Activated CD8-positive, alpha-beta memory T cell treated with anti-CD3 and anti-CD28 coated beads, Interleukin-2, amount 50 U/mL, for 24 hours (primary cell): ENCODE measurements around the gene NMT2.

Experiments
- DNase-seq: peaks from one replicate; pipeline ENCODE4 v3.0.0-alpha.2; 2020; ENCODE audit errors: extremely low read depth

Gene NMT2

DNA sequence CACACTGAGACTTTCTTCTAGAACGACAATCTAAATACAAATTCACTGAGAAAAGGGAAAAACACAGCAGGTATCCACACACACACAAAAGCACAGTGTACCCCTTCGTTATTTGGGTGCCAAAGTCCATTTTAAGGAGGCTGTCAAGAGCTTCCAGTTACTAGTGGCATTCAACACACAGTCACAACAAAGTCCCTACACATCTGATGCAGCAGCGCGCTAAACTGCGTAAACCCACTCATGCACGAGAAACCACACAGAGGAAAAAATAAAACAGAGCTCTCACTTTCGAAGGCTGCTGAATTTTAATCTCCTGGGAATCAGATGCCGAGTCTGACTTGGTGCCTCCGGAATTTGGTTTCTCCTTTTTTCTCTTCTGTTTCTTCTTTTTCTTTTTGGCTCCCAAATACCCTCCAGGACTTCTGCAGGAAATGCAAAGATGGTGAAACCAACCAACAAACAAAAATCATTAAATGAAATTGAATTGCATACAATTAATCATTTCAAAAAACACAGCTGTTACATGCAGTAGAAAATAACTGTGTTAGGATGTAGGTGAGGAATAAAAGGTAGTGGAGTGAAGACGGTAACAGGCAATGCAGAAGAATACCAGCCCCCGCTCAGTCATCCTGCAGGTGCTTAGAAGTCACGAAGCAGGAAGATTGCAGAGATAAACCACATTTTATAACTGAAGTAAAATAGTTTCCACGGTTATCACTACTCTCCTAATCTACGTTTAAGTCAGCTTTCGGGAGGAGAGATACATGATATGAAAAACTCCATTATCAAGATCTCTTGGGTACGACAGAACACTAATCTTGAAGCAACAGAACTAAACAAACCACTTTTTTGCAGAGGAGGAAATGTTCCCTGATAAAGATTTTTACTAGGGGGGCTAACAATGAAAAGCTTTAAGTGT, 27.1 kb downstream of the NMT2 start:
- DNase-seq, result no peak

DNA sequence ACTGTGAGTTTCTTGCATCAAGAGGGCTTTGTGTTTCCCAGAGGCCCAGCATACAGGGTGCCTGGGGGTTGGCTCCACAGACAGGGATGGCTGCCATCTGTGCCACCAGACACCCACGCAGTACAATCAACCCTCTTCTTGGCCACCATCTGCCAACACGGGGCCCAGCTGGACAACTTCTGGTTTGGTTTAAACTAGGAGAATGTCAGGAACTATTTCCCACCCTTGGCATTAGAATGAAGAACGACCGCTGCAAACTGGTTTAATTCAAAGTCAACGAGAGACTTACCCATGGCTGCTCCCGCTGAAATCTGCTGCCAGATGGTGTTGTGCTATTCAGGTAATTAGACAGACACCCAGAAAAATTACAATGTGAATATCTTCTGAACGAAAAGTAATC, 27.8 kb downstream of the NMT2 start:
- no peak for DNase-seq

DNA sequence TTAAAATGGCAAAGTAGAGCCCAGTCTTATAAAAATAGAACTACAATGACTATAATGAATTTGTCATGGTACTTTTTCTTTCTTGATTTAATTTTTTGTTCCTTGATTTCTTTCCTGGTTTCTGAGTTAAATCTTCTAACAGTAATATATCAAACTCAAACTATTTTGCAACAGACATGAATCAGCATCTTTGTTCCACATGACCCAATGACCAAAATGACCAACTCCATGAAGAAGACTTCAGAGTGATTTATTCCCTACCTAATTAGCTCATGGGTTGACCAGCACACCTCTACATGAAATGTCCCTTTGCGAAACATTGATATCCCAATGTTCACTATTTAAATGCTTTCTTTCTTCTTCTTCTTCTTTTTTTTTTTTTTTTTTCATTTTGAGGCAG, 30.9 kb downstream of the NMT2 start:
- no peak for DNase-seq

DNA sequence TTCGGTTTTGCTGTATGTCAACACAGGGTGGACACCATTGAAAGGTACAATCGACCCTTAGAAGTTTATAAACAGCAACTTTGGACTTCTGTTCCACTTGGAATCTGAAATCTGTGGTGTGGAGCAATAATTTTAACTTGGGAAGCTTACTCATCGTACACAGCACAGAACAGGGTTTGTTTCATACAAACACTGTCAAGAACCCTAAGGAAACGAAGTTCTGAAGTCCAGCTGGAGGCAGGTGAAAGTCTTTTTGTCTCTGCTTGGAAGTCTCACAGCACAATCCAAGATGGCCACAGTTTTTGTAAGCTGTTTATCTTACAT, 31.5 kb downstream of the NMT2 start:
- no peak for DNase-seq

DNA sequence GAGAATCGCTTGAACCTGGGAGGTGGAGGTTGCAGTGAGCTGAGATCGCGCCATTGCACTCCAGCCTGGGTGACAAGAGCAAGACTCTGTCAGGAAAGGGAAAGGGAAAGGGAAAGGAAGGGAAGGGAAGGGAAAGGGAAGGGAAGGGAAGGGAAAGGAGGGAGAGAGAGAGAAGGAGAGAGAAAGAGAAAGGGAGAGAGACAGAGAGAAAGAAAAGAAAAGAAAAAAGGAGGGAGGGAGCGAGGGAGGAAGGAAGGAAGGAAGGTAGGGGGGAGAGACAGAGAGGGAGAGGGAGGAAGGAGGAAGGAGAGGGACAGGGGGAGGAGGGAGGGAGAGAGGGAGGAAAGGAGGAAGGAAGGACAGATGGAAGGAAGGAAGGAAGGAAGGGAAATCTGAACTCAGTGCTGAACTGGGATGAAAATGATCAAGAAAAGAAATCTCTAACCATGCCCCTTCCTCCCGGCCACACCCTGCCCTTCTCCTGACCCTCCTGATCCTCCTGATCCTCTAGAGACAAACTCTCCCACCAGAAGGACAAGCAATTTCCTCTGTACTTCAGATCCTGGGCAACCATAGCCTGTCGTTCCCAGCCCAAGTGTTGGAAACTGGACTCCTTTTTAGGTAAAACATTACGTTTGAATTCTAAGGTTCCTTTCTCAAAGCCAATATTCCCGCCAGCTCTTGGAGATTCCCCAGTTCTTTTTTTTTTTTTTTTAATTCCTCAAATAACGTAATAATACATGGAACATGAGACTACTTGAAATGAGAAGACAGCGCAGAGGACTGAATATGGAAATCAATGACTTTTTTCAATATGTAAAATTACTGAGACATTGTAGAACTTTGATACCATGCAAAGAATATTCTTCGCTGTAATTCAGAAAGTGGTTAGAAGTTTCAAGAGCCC, 32.1 kb downstream of the NMT2 start:
- no peak for DNase-seq

DNA sequence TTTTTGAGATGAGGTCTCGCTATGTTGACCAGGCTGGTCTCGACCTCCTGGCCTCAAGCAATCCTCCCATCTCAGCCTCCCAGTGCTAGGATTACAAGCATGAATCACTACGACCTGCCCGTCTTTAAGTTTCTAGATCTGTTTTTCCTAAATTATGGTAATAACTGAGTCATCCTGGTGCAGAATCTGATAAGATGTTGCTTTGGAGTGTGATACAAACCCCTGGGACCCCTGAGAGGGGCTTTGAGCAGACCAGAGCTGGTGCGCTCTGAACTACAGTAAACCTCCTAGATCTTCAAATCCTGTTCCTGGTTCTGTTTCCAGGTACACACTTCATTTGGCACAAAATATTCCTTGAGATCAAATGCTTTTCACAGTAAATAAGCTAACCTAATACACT, 37.2 kb downstream of the NMT2 start:
- no peak for DNase-seq

DNA sequence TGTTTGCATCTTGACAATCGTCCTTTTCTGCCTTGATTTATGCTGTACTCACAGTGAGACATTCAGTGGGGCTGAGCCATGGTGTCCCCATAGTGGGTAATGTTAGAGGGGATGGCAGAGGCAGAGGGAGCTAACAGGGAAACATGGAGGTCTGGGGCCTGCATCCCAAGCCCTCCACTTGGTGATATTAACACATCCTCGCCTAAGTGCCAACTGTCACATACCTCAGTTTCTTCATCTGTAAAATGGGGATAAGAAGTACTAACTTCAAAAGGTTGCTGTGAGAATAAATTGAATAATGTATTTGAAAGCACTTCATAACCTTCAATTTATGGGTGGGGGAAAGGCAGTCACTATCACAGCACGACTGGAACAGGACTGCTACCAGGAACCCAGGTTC, 43.6 kb downstream of the NMT2 start:
- DNase-seq, result no peak

DNA sequence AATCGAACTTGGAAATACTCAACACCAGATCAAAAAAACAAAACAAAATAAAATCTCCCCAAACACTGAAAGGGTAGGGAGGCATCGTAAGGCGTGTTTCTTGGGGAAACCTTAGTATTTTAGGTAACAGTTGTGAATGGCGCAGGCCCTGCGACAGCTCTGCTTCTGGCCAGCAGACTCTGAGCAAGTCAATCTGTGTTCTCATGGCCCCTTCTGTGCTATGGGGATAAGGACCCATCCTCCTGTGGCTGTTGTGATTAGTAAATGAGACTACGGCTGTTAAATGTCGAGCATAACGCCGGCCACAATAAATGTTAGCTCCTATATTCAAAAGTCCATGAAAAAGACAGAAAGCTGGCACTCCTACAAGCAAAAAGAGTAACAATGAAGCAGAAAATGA, 44.3 kb downstream of the NMT2 start:
- no peak for DNase-seq

DNA sequence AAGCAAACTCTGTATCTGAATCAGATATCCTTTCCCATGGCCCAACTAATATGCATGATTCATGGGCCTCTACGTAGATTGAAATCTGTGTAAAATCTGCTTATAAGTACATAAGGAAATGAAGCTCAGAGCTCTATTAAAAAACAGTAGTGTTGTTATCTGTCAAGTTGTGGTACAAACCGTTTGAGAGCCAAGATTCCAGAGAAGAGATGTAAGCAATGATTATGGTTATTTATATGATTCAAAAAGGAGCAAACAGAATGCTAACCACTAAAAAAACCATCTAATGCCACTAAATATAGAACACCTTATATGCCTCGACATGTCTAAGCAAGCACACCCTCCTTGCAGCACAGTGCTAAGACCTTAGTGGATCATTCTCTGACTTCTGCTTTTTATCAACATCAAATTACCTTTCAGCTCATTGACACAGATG, 44.7 kb downstream of the NMT2 start:
- DNase-seq, result no peak

DNA sequence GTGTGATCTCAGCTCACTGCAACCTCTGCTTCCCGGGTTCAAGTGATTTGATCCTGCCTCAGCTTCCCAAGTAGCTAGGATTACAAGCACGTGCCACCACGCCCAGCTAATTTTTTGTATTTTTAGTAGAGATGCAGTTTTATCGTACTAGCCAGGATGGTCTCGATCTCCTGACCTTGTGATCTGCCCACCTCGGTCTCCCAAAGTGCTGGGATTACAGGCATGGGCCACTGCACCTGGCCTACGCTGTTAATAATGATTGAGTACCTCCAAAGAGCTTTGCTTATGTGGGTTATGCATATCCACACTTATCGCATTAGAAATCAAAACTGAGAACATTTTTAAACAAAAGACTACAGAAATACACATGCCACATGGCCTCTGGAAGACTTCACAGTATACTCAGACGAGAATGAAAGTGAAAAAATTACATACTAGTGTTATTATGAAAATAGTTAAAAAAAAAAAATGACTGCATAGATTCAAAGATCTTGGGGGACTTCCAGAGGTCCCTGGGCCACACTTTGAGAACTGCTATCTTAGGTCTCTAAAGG, 45.9 kb downstream of the NMT2 start:
- DNase-seq, result no peak

DNA sequence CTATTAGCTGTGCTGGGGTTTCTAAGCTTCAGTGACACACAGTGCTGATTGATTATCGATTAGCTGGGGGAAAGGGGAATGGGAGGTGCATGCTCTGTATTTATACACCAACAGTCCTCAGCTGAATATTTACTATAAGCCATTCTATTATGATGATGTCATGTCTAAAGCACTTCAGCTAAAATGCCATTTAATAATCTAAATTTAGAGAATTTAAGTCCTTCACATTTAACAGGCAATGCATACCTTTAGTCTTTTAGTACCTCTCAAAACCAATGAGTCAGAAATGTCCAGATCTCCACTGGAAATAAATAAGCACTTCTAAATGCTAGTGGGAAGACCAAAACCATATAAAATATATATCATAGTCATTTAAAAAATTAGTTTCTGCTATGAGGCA, 46.8 kb downstream of the NMT2 start:
- DNase-seq, result no peak

DNA sequence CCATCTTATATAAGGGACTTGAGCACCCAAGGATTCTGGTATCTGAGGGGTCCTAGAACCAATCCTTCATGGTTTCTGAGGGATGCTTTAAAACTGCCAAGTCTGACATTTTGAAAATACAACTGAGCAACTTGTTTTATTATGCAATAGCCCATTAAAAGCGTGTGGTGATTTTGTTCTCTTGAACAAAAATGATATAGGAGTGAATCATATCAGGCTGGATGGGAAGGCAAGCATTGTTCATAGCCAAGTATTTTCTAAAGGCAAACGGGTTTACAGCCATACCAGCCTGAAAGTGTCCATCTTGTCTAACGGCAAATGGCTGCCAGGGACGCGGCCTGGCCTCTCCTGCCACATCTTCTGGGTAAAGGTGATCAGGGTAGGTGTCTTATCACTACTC, 48.0 kb downstream of the NMT2 start:
- DNase-seq, result no peak

DNA sequence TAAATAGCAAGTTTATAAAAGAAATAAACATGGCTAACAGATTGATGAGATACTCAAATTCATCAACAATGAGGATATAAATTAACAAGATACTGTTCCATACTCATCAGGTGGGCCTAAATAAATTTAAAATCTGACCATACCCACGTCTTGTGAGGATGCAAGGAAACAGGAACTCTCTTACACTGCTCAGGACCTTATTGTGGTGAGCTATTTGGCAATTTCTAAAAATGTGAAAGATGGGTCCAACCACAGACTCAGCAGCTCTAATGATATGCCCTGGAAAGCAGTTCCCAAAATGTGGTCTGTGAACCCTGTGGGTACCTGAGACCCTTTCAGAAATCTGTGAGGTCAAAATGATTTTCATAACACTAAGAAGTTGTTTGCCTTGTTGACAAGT, 49.9 kb downstream of the NMT2 start:
- no peak for DNase-seq

DNA sequence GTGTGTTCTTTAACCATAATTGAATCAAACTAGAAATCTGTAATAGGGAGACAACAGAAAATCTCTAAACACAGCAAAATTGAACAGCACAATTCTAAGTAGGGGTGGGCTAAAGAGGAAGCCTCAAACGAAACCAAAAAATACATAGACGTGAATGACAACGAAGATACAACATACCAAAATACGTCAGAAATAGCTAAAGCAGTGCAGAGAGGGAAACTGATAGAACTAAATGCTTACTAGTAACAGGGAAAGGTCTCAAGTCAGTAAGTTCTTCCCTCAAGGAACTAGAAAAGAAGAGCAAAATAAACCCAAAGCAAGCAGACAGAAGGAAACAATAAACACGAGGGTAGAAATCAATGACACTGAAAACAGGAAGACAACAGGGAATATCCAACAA, 52.3 kb downstream of the NMT2 start:
- no peak for DNase-seq

DNA sequence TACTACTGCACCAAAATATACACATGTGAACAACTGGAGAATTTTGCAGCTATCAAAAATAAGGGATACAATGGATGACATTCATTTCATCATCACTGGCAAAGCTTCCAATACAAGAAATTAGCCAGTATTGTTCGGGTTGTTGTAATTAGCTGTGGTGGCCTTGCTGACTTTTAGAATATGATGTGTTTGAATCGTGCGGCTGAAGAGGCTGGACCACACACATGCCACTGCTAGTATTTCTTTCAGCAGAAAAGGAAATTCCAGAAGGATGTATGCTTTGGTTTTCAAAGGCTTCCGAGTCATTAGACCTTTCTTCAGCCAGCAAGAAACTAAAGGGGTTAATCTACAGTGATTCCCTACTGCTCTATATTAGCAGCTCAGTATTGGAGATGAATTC, 54.7 kb downstream of the NMT2 start:
- DNase-seq, result no peak

DNA sequence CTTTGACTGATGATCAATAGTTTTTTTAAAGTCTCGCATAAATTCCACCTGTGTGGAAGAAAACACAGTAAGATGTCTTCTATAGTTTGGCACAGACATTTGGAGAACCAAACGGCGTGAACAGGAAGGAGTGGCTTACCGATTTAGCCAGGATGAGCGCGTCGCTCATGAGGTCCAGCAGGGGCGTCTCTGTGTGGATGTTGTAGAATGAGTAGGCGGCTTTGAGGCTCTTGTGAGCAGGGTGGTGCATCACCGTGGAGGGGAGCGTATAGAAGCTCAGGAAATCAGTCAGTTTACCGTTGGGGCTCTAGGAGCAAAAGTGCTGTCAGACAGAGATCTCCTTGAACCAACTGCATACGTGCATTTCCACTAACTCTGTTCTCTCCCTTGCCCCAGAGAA, 55.8 kb downstream of the NMT2 start:
- no peak for DNase-seq

DNA sequence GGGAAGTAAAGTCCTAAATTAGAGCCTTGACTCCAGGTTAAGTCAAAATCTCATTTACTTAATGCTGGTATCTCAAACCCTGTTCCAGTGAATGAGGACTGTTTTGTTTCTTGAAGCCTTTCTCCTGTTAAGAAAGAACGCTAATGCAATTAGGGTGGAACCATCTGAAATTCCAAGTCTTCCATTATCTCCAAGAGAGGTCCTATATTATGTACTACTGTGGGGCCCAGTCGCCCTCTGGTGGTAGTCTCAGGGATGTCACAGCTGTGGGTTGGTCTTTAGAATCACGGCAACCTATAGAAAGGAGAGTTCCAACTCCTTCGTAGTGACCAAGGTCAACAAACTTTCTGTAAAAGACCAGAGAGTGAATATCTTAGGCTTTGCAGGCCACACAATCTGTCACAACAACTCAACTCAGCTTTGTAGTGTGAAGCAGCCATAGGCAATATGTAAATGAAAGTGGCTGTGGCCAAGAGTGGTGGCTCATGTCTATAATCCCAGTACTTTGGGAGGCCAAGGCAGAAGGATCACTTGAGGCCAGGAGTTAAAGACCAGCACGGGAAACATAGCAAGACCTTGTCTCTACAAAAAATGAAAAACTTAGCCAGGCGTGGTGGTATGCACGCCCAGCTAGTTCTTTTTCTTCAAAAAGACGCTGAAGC, 62.0 kb downstream of the NMT2 start:
- DNase-seq, result peak; percentile 27

DNA sequence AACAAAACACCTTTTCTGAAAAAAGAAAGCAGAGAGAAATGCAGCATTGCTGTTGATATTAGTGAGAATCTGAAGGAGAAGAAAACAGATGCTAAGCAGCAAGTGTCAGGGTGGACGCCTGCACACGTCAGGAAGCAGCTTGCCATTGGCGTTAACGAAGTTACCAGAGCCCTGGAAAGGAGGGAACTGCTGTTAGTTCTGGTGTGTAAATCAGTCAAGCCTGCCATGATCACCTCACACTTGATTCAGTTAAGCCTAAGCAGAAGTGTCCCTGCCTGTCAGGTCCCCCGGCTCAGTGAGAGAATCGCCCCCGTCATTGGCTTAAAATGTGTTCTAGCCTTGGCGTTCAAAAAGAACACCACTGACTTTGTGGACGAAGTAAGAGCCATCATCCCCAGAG, 65.0 kb downstream of the NMT2 start:
- DNase-seq, result no peak

DNA sequence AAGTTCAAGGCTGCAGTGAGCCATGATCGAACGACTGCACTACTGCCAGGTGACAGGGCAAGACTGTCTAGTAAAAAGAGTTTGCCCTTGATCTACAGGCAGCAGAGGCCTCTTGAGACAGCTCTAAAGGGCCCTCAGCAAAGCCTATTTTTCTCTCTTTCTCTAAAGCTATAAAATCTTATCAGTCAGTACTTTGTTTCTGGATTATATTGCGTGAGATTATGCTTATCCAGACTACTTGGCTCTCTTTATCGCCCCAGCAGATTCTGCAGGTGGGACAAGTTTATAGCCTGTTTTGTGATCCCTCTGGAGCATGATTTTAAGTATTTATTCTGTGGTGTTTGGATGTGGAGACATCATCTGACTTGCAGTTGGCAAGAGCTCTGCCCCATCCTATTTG, 68.6 kb downstream of the NMT2 start:
- no peak for DNase-seq

DNA sequence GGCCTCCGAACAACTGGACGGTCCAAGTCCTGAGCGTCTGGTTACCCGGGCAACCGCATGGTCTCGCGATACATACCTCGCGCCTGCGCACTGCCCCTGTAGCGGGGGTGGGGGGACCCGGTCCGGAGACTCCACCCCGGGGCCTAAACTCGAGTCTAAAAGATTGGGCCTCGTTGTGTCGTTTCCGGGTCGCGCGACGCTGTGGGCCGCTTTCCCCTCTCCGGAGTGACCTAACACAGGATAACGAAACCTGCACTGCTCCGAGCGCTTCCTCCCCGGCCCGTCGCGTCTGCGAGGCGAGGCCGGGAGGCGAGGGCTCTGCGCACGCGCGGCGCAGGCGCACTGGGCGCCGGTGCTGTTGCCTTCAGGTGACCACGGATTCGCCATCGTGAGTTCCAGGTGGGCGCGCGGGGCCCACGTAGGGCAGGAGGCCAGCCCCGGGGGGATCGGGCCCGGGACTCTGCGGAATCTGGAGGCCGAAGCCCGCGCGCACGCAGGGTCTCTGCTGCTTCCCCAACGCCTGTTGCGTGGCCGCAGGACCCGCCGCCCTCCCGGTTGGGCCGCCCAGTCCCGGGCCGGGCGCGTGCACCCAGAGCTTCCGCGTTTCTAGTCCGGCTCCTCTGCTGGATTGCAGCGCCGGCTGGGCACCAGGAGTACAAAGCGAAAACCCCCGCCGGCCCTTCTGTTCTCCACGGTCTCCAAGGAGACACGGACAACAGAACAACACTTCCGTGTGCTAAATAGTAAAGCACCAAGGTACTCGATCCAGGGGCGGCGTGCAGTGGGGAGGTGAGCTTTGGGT, 71.3 kb downstream of the NMT2 start, which contains the start of gene RPP38:
Gene RPP38 (plus strand): TSS at position 345 of the 802 bp plus-strand sequence. CDS start 5,960 bp downstream, outside the sequence.
- DNase-seq, result peak; percentile 93

DNA sequence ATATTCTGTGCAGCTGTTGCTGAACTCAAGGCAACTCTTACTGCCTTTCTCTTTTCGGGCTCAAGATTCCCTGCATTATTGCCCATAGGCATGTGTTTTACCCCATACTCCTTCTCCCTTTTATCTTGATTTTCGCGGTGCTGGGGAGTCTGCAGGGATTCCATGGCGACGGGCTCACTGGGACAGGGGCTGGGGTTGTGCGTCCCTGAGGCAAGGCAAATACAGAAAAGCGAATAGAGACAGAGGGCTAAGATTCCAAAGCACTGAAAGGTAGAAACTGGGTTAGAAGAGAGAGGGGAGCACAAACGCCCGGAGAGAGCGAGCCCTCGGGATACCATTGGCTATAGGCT, 71.9 kb downstream of the NMT2 start:
- no peak for DNase-seq
